ENCODE results near the gene SLC2A4RG. TPM values are rescaled to one million over a fixed set of nuclear protein-coding genes. Genes with fewer than 3 reads are reported as not detected.

The SLC2A4RG gene
- total and polyA plus RNA-seq, 2 of the 13 experiments (the other 11 are each of a cell fraction or from before 2014, with no cell fraction given) = 91.4 to 95.9 TPM

DNA sequence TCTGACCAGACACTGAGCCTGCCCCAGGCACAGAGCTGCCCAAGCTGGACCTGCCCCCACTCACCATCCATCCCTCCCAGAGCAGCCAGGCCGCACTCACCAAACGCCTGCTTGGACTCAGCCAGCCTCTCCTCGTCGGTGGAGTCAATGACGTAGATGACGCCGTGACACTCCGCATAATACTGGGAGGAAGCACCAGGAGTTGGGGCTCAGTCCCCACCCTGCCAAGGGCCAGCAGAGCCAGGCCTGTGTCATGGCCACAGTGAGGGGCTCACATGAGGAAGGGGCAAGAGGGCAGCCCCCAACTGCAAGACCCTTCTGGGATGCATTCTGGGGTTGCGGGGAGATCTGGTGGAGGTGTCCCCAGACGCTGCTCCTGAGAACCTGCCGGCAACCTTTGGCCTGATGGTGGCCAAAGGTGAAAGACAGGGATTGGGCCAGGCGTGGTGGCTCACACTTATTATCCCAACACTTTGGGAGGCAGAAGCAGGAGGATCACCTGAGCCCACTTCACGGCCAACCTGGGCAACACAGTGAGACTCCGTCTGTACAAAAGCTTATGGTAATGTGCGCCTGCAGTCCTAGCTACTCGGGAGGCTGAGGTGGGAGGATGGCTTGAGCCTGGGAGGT is 37.4 kb upstream of the SLC2A4RG start (continued):
- TF ChIP-seq ZMAT3 (CRISPR knock-in tag; conservative IDR thresholded peaks at IDR 0.05) (no peak), ZNF441 (CRISPR knock-in tag; IDR thresholded peaks at IDR 0.05; ENCODE audit: borderline replicate concordance) (no peak), POLR2G (IDR thresholded peaks at IDR 0.05; ENCODE audit: low read depth, low read length) (0 out of 2 replicates have a peak, but pooled peaks have one; percentile 30), SNRNP70 (IDR thresholded peaks at IDR 0.05; ENCODE audit: low read depth, low read length) (no peak), ZNF703 (CRISPR knock-in tag; IDR thresholded peaks at IDR 0.05; ENCODE audit: borderline replicate concordance) (no peak), SRSF4 (IDR thresholded peaks at IDR 0.05; ENCODE audit: low read depth, low read length, poor library complexity, severe bottlenecking) (no peak), ZNF33B (CRISPR knock-in tag; IDR thresholded peaks at IDR 0.05) (no peak), ZFYVE20 (CRISPR knock-in tag; IDR thresholded peaks at IDR 0.05; ENCODE audit: borderline replicate concordance, low read depth) (no peak), EED (CRISPR knock-in tag; IDR thresholded peaks at IDR 0.05) (0 out of 2 replicates have a peak, but pooled peaks have one; percentile 34), RNF2 (conservative IDR thresholded peaks at IDR 0.05; ENCODE audit: low read depth) (no peak), SPEN (CRISPR knock-in tag; IDR thresholded peaks at IDR 0.05; ENCODE audit: low read depth) (no peak)
- TF ChIP-seq, protein P1, sequence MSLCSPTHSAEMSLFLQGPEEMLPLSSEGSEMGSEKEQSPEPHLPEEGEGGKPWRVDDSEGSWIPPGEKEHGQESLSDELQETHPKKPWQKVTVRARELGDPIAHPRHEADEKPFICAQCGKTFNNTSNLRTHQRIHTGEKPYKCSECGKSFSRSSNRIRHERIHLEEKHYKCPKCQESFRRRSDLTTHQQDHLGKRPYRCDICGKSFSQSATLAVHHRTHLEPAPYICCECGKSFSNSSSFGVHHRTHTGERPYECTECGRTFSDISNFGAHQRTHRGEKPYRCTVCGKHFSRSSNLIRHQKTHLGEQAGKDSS (CRISPR knock-in tag; IDR thresholded peaks at IDR 0.05; ENCODE audit: borderline replicate concordance, low read depth) = no peak
- TF ChIP-seq, protein P2, sequence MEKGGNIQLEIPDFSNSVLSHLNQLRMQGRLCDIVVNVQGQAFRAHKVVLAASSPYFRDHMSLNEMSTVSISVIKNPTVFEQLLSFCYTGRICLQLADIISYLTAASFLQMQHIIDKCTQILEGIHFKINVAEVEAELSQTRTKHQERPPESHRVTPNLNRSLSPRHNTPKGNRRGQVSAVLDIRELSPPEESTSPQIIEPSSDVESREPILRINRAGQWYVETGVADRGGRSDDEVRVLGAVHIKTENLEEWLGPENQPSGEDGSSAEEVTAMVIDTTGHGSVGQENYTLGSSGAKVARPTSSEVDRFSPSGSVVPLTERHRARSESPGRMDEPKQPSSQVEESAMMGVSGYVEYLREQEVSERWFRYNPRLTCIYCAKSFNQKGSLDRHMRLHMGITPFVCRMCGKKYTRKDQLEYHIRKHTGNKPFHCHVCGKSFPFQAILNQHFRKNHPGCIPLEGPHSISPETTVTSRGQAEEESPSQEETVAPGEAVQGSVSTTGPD (CRISPR knock-in tag; IDR thresholded peaks at IDR 0.05) = no peak
- TF ChIP-seq, protein P3, sequence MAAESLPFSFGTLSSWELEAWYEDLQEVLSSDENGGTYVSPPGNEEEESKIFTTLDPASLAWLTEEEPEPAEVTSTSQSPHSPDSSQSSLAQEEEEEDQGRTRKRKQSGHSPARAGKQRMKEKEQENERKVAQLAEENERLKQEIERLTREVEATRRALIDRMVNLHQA (CRISPR knock-in tag; IDR thresholded peaks at IDR 0.05) = no peak
- TF ChIP-seq, protein P4, sequence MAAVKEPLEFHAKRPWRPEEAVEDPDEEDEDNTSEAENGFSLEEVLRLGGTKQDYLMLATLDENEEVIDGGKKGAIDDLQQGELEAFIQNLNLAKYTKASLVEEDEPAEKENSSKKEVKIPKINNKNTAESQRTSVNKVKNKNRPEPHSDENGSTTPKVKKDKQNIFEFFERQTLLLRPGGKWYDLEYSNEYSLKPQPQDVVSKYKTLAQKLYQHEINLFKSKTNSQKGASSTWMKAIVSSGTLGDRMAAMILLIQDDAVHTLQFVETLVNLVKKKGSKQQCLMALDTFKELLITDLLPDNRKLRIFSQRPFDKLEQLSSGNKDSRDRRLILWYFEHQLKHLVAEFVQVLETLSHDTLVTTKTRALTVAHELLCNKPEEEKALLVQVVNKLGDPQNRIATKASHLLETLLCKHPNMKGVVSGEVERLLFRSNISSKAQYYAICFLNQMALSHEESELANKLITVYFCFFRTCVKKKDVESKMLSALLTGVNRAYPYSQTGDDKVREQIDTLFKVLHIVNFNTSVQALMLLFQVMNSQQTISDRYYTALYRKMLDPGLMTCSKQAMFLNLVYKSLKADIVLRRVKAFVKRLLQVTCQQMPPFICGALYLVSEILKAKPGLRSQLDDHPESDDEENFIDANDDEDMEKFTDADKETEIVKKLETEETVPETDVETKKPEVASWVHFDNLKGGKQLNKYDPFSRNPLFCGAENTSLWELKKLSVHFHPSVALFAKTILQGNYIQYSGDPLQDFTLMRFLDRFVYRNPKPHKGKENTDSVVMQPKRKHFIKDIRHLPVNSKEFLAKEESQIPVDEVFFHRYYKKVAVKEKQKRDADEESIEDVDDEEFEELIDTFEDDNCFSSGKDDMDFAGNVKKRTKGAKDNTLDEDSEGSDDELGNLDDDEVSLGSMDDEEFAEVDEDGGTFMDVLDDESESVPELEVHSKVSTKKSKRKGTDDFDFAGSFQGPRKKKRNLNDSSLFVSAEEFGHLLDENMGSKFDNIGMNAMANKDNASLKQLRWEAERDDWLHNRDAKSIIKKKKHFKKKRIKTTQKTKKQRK (IDR thresholded peaks at IDR 0.05; ENCODE audit: low read length) = no peak
- TF ChIP-seq, protein P5, sequence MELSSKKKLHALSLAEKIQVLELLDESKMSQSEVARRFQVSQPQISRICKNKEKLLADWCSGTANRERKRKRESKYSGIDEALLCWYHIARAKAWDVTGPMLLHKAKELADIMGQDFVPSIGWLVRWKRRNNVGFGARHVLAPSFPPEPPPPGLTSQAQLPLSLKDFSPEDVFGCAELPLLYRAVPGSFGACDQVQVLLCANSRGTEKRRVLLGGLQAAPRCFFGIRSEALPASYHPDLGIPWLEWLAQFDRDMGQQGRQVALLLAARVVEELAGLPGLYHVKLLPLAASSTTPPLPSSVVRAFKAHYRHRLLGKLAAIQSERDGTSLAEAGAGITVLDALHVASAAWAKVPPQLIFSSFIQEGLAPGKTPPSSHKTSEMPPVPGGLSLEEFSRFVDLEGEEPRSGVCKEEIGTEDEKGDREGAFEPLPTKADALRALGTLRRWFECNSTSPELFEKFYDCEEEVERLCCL (CRISPR knock-in tag; IDR thresholded peaks at IDR 0.05; ENCODE audit: borderline replicate concordance) = no peak
- TF ChIP-seq, protein P6, sequence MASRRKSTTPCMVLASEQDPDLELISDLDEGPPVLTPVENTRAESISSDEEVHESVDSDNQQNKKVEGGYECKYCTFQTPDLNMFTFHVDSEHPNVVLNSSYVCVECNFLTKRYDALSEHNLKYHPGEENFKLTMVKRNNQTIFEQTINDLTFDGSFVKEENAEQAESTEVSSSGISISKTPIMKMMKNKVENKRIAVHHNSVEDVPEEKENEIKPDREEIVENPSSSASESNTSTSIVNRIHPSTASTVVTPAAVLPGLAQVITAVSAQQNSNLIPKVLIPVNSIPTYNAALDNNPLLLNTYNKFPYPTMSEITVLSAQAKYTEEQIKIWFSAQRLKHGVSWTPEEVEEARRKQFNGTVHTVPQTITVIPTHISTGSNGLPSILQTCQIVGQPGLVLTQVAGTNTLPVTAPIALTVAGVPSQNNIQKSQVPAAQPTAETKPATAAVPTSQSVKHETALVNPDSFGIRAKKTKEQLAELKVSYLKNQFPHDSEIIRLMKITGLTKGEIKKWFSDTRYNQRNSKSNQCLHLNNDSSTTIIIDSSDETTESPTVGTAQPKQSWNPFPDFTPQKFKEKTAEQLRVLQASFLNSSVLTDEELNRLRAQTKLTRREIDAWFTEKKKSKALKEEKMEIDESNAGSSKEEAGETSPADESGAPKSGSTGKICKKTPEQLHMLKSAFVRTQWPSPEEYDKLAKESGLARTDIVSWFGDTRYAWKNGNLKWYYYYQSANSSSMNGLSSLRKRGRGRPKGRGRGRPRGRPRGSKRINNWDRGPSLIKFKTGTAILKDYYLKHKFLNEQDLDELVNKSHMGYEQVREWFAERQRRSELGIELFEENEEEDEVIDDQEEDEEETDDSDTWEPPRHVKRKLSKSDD (CRISPR knock-in tag; IDR thresholded peaks at IDR 0.05; ENCODE audit: low read depth) = no peak

Data from HepG2 (cell line).